Measurements from ENCODE around the gene CUBN.
"Not testable (repeated sequence)": the region's sequence is repeated elsewhere in the genome, so short reads cannot be mapped to it uniquely, and the experiment has no call there.

Gene CUBN

DNA sequence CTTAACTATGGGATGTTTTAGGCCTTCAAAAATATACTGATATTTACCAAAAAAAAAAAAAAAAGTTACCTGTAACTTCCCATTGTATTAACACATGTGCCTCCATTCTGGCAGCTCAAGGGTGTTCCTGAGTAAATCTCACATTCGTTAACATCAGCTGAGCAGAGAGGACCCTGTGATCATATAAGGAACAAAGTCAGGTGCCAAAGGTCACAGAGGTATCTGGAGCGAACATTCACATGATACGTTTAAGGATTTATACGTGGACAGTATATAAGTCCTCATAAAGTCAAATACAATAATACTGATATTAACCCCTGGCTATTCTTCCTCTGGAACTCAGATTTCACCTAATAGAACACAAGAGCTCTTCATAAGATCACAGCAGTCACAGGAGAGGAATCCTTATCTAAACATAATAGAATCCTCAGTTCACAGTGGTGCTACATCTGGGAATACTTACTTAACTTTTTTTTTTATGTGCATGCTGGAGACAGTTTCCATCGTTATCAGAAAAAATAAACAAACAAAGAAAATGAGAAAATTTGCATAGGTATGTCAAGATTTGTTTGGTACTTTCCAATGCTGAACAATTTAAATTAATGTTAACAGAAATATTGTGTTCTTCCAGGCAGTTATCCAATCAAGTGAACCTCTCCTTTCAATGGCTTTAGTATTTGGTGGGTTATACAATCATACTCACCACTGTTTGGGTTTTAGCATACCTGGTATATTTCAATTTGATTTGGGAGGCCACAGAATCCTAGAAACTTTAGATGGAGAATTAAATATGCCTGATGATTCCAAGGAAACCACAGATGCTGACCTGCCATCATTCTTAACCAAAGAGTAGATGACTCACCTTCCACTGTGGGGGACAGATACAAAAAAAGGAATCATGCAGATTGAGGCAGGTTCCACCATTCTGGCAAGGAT, 6.6 kb downstream of the CUBN start:
- DNase-seq (ENCODE audit: insufficient read length, low spot score) (no peak), FAIRE-seq (no peak)
- TF ChIP-seq, protein P1, sequence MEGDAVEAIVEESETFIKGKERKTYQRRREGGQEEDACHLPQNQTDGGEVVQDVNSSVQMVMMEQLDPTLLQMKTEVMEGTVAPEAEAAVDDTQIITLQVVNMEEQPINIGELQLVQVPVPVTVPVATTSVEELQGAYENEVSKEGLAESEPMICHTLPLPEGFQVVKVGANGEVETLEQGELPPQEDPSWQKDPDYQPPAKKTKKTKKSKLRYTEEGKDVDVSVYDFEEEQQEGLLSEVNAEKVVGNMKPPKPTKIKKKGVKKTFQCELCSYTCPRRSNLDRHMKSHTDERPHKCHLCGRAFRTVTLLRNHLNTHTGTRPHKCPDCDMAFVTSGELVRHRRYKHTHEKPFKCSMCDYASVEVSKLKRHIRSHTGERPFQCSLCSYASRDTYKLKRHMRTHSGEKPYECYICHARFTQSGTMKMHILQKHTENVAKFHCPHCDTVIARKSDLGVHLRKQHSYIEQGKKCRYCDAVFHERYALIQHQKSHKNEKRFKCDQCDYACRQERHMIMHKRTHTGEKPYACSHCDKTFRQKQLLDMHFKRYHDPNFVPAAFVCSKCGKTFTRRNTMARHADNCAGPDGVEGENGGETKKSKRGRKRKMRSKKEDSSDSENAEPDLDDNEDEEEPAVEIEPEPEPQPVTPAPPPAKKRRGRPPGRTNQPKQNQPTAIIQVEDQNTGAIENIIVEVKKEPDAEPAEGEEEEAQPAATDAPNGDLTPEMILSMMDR (IDR thresholded peaks at IDR 0.05; ENCODE audit: insufficient read depth, missing control alignments) = no peak

DNA sequence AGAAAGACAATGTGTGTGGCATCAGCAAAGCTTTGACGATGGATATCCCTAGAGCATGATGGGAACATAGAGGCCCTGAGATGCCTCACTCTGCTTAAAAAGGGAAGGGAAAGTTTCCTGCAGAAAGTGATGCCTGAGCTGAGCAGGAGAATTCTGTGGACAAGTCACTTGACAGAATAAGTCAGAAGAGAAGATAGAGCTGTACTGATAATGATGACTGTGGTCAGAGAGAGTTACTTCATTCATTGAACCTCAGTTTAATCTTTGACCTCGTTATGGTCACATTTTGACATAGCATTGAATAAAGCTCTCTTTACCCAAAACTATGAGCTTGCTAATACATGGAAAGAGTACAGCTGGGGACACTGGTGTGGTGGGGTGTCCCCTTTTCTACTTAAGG, 7.6 kb downstream of the CUBN start:
- FAIRE-seq = no peak
- no peak for DNase-seq (ENCODE audit: insufficient read length, low spot score)
- TF ChIP-seq, protein P1 (IDR thresholded peaks at IDR 0.05; ENCODE audit: insufficient read depth, missing control alignments) = no peak

DNA sequence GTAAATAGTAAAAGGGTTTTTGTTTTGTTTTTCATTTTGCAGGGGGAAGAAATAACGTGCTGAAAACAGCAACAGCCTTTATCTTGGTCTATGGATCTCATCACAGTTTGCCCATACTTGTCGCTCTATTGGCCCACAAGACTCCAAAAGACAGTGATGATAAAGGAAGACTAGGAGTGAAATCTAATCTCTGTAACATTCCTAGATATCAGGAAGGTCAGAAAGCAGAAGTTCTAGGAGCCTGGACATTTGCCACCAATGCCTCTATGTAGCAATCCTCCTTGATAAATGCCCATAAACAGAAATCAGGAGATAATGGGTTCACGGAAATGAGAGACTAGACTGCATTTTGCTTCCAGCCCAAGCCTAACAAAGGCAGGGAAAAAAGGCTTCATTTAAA, 8.9 kb downstream of the CUBN start:
- TF ChIP-seq, protein P1 (IDR thresholded peaks at IDR 0.05; ENCODE audit: insufficient read depth, missing control alignments) = no peak
- FAIRE-seq = no peak
- no peak for DNase-seq (ENCODE audit: insufficient read length, low spot score)

DNA sequence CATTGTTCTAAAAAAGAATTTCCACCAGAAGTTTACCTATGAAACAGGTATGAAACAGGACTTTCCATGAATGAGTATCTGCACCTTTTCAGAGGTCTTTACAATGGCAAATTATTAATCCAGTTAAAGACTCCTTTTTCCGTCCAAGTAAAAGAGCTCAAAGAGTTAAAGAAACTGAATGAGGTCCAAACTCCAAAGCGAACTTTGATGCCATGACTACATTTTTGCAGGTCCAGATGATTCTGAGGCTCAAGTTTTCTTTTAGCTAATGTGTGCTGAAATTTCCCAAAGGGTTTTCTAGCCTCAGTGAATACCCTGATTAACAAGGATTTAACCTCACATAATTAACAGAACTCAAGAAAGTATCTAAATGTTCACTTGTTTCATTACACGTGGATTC, 9.8 kb downstream of the CUBN start:
- DNase-seq (ENCODE audit: insufficient read length, low spot score) = no peak
- FAIRE-seq = no peak
- TF ChIP-seq, protein P1 (IDR thresholded peaks at IDR 0.05; ENCODE audit: insufficient read depth, missing control alignments) = no peak

DNA sequence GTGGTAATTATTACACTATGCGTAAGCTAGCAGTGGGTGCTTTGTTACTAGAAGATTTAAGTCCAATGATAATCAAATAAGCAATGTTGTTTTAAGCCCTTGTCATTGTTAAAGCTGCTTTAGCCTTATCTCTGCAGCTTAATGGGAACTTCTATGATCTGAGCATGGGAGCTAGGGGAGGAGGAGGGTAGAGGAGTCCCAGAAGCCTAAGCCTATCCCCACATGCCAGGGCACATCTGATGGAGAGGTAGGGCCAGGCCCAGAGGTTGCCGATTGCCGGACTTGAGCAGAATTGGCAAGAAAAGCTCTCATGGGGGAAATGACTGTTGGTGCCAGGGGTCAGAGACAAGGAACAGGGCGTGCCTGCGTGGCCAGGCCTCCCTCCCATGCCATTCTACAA, 13.4 kb downstream of the CUBN start:
- FAIRE-seq (no peak), DNase-seq (ENCODE audit: insufficient read length, low spot score) (no peak)

DNA sequence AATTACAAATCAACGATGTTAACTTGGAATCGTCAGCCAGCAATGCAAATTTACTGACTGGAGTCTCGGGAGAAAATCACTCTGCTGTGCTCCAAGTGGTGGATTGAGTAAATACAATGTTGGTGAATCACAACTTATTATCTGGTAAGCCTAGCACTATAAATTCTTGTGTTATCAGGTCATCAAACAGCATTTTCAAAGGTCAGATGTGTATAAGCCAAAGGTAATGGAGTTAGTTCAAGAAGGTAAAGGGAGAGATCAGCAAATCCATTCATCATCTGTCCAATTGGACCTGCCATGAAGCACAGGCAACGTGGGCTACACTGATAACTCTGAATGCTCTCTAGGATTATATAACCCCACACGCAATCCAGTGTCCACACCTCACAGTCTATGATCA, 13.9 kb downstream of the CUBN start:
- DNase-seq (ENCODE audit: insufficient read length, low spot score) (no peak), FAIRE-seq (no peak)
- TF ChIP-seq, protein P1 (IDR thresholded peaks at IDR 0.05; ENCODE audit: insufficient read depth, missing control alignments) = no peak

More for the DNA sequence above, 13.4 kb downstream of the CUBN start:
- TF ChIP-seq, protein P1 (IDR thresholded peaks at IDR 0.05; ENCODE audit: insufficient read depth, missing control alignments) = no peak

DNA sequence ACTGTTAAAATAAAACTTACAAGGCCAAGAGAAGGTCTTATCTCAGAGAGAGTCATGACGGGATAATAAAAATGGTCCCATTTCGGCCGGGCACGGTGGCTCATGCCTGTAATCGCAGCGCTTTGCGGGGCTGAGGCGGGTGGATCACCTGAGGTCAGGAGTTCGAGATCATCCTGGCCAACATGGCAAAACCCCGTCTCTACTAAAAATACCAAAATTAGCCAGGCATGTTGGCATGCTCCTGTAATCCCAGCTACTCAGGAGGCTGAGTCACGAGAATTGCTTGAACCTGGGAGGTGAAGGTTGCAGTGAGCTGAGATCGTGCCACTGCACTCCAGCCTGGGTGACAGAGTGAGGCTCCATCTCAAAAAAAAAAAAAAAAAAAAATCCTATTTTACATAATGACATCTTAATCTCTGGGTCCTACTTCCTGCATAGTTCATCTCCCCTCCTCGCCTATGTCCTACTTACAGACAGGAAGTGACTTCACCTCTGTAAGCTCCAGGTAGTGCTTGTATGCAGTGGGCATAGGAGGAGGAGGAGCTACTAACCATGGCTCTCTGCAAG, 14.7 kb downstream of the CUBN start:
- not testable (repeated sequence) for FAIRE-seq; DNase-seq (ENCODE audit: insufficient read length, low spot score)

All from D721Med (cell line).